ENCODE results near the gene FMN1. TPM values are rescaled to one million over a fixed set of nuclear protein-coding genes. Genes with fewer than 3 reads are reported as not detected.

FMN1 gene
- polyA plus RNA-seq, 3 donors = 0.28 to 3.7 (median 0.34) TPM

- Histone ChIP-seq H3K4me1 (ENCODE audit: control insufficient read depth in 1 of 2, insufficient read depth in 2 of 2, low read length in 2 of 2) (no peaks in the 10 kb centered on the region), H3K36me3 (replicated peaks in 1 of 2; ENCODE audit: control insufficient read depth in 1 of 2, insufficient read depth in 2 of 2, low read length in 2 of 2) (no peaks in the 10 kb centered on the region), H3K4me3 (replicated peaks in 1 of 3; ENCODE audit: low read depth in 2 of 3, low read length in 3 of 3) (no peak overlapping the region), H3K27me3 (ENCODE audit: control insufficient read depth in 2 of 2, insufficient read depth in 2 of 2, low read length in 2 of 2) (no peaks in the 10 kb centered on the region), H3K79me2 (ENCODE audit: insufficient read depth, low read length) (no peaks in the 10 kb centered on the region), H3K27ac (ENCODE audit: low read depth in 1 of 2, low read length in 2 of 2) (no peak overlapping the region), H4K20me1 (ENCODE audit: insufficient read depth, low read length) (no peaks in the 10 kb centered on the region), H3K4me2 (replicated peaks; ENCODE audit: extremely low read depth, low read length, poor library complexity, severe bottlenecking) (no peak overlapping the region), H2AFZ (ENCODE audit: insufficient read depth, low read depth, low read length, poor library complexity, severe bottlenecking) (no peak overlapping the region), H3K9ac (ENCODE audit: insufficient read depth, low read length, poor library complexity, severe bottlenecking) (no peak overlapping the region), H3K9me3 (replicated peaks in 1 of 2; ENCODE audit: control insufficient read depth in 1 of 2, insufficient read depth in 1 of 2, low read length in 2 of 2) (peaks cover 0 to 3% of the 10 kb centered on the region in 2 donors)
- peak overlapping the region in 1 of 7 donors; percentile 7 for H3K27ac Mint-ChIP-seq
- peaks cover 6% of the 10 kb centered on the region for H3K4me1 Mint-ChIP-seq
- peak in 1 of 3 donors; percentile 23 for DNase-seq
- peaks cover 0 to 11% (median 3%) of the 10 kb centered on the region in 7 donors for H3K9me3 Mint-ChIP-seq
- peak; percentile 67 for TF ChIP-seq CTCF (IDR thresholded peaks at IDR 0.05)
- intact Hi-C loops (cut with micrococcal nuclease) = no loop called here
- H3K36me3 Mint-ChIP-seq = peaks cover 4 to 11% of the 10 kb centered on the region in 2 donors
- H3K27me3 Mint-ChIP-seq (ENCODE audit: low read depth in 3 of 3) = no peaks in the 10 kb centered on the region
- WGBS (ENCODE audit: insufficient coverage) = 69% methylated on average over 2 of the region's 4 CpGs
- H3K4me3 Mint-ChIP-seq = no peak overlapping the region
Observed at GRCh38 chr15:33021806-33022389, 172.6 kb downstream of the FMN1 start.

GRCh38 chr15:33019354-33019981 is 175.0 kb downstream of the FMN1 start:
- no peak overlapping the region for H3K4me3 ChIP-seq (replicated peaks in 1 of 3; ENCODE audit: low read depth in 2 of 3, low read length in 3 of 3)
- Mint-ChIP-seq H3K36me3 (peaks cover 4 to 15% of the 10 kb centered on the region in 2 donors), H3K9me3 (peaks cover 0 to 11% (median 3%) of the 10 kb centered on the region in 7 donors), H3K4me1 (peaks cover 7% of the 10 kb centered on the region), H3K27ac (no peak overlapping the region), H3K27me3 (ENCODE audit: low read depth in 3 of 3) (no peaks in the 10 kb centered on the region), H3K4me3 (no peak overlapping the region)
- H2AFZ ChIP-seq (ENCODE audit: insufficient read depth, low read depth, low read length, poor library complexity, severe bottlenecking) = no peak overlapping the region
- no peaks in the 10 kb centered on the region for H3K4me1 ChIP-seq (ENCODE audit: control insufficient read depth in 1 of 2, insufficient read depth in 2 of 2, low read length in 2 of 2)
- H3K27ac ChIP-seq (ENCODE audit: low read depth in 1 of 2, low read length in 2 of 2) = no peak overlapping the region
- H3K9me3 ChIP-seq (replicated peaks in 1 of 2; ENCODE audit: control insufficient read depth in 1 of 2, insufficient read depth in 1 of 2, low read length in 2 of 2) = peaks cover 0 to 3% of the 10 kb centered on the region in 2 donors
- H3K79me2 ChIP-seq (ENCODE audit: insufficient read depth, low read length) = no peaks in the 10 kb centered on the region
- TF ChIP-seq CTCF (IDR thresholded peaks at IDR 0.05) = no peak
- no peaks in the 10 kb centered on the region for H3K27me3 ChIP-seq (ENCODE audit: control insufficient read depth in 2 of 2, insufficient read depth in 2 of 2, low read length in 2 of 2)
- no peaks in the 10 kb centered on the region for H3K36me3 ChIP-seq (replicated peaks in 1 of 2; ENCODE audit: control insufficient read depth in 1 of 2, insufficient read depth in 2 of 2, low read length in 2 of 2)
- 94% methylated on average over 33 of the region's 43 CpGs for WGBS (ENCODE audit: insufficient coverage)
- no peak for DNase-seq
- no peak overlapping the region for H3K9ac ChIP-seq (ENCODE audit: insufficient read depth, low read length, poor library complexity, severe bottlenecking)
- no peaks in the 10 kb centered on the region for H4K20me1 ChIP-seq (ENCODE audit: insufficient read depth, low read length)
- intact Hi-C loops (cut with micrococcal nuclease) = no loop called here
- no peak overlapping the region for H3K4me2 ChIP-seq (replicated peaks; ENCODE audit: extremely low read depth, low read length, poor library complexity, severe bottlenecking)
